Measurements from ENCODE around the gene KRTAP20-2.

Gene KRTAP20-2

GRCh38 chr21:30634906-30635305 is at the start of gene KRTAP20-2:
KRTAP20-2 (plus strand) TSS chr21:30635206; CDS start chr21:30635264, 58 bp downstream.
- no peak for DNase-seq

- DNase-seq: no peak
Measured at GRCh38 chr21:30590297-30590696, 44.7 kb upstream of the KRTAP20-2 start, which contains the start of gene KRTAP22-2. KRTAP22-2 (minus strand) TSS chr21:30590397.

GRCh38 chr21:30592140-30592539 is 42.9 kb upstream of the KRTAP20-2 start, which contains the start of gene KRTAP6-3:
KRTAP6-3 (plus strand) TSS chr21:30592440; CDS start chr21:30592446, 6 bp downstream.
- DNase-seq: no peak

GRCh38 chr21:30598802-30599201 is 36.2 kb upstream of the KRTAP20-2 start, which contains the start of gene KRTAP6-2:
KRTAP6-2 (minus strand) TSS chr21:30598902; CDS start chr21:30598874, 28 bp downstream.
- no peak for DNase-seq

GRCh38 chr21:30600787-30601186 is 34.2 kb upstream of the KRTAP20-2 start, which contains the start of gene KRTAP22-1:
KRTAP22-1 (plus strand) TSS chr21:30601087.
- no peak for DNase-seq

- no peak for DNase-seq
Measured at GRCh38 chr21:30605968-30606367, 29.0 kb upstream of the KRTAP20-2 start.

GRCh38 chr21:30612132-30612531 is 22.9 kb upstream of the KRTAP20-2 start:
- no peak for DNase-seq

GRCh38 chr21:30613836-30614235 is 21.2 kb upstream of the KRTAP20-2 start, which contains the start of gene KRTAP6-1:
KRTAP6-1 (minus strand) TSS chr21:30613930; CDS start chr21:30613904, 26 bp downstream.
- DNase-seq: no peak

GRCh38 chr21:30615199-30615598 is 19.8 kb upstream of the KRTAP20-2 start:
- no peak for DNase-seq

GRCh38 chr21:30616125-30616524 is 18.9 kb upstream of the KRTAP20-2 start, which contains the start of gene KRTAP20-1:
KRTAP20-1 (plus strand) TSS chr21:30616425; CDS start chr21:30616455, 30 bp downstream.
- DNase-seq: no peak

- DNase-seq: no peak
Measured at GRCh38 chr21:30620080-30620479, 14.9 kb upstream of the KRTAP20-2 start.

GRCh38 chr21:30620522-30620921 is 14.5 kb upstream of the KRTAP20-2 start, which contains the start of gene KRTAP20-4:
KRTAP20-4 (plus strand) TSS chr21:30620627.
- DNase-seq: no peak

- no peak for DNase-seq
Measured at GRCh38 chr21:30623362-30623761, 11.6 kb upstream of the KRTAP20-2 start.

- no peak for DNase-seq
Measured at GRCh38 chr21:30625449-30626165, 9.4 kb upstream of the KRTAP20-2 start.

GRCh38 chr21:30628109-30628508 is 6.9 kb upstream of the KRTAP20-2 start:
- DNase-seq: no peak

GRCh38 chr21:30629200-30629599 is 5.8 kb upstream of the KRTAP20-2 start:
- no peak for DNase-seq

GRCh38 chr21:30638686-30639085 is 3.7 kb downstream of the KRTAP20-2 start:
- DNase-seq: no peak

GRCh38 chr21:30642564-30642963 is 7.6 kb downstream of the KRTAP20-2 start, which contains the start of gene KRTAP20-3:
KRTAP20-3 (plus strand) TSS chr21:30642864.
- no peak for DNase-seq

- no peak for DNase-seq
Measured at GRCh38 chr21:30646904-30647414, 12.0 kb downstream of the KRTAP20-2 start.

- no peak for DNase-seq
Measured at GRCh38 chr21:30652891-30653290, 17.9 kb downstream of the KRTAP20-2 start.

- no peak for DNase-seq
Measured at GRCh38 chr21:30668776-30669175, 33.8 kb downstream of the KRTAP20-2 start.

GRCh38 chr21:30672985-30673650 is 38.1 kb downstream of the KRTAP20-2 start:
- DNase-seq: no peak

GRCh38 chr21:30674312-30674711 is 39.3 kb downstream of the KRTAP20-2 start:
- no peak for DNase-seq

Data from stimulated activated CD4-positive, alpha-beta T cell treated with anti-CD3 and anti-CD28 coated beads, Interleukin-2, amount 100 ng/mL, for 24 hours (primary cell).